ENCODE data around the gene UVSSA.

DNA sequence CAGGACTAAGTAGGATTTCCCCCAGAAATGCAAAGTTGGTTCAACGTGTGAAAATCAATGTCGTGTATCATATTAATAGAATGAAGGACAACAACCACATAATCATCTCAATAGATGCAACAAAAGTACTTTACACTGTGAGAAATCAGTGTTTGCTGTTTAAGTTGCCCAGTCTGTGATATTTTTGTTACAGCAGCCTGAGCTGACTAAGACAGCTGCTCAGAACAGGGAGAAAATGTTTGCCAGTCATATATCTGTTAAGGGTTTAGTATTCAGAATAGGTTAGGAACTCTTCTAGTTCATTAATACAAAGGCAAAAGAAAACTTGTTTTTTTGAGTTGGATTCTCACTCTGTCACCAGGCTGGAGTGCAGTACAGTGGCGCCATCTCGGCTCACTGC, 44.8 kb upstream of the UVSSA start:
- TF ChIP-seq POLR2A (IDR thresholded peaks at IDR 0.05), result no peak
- TF ChIP-seq, protein P1, sequence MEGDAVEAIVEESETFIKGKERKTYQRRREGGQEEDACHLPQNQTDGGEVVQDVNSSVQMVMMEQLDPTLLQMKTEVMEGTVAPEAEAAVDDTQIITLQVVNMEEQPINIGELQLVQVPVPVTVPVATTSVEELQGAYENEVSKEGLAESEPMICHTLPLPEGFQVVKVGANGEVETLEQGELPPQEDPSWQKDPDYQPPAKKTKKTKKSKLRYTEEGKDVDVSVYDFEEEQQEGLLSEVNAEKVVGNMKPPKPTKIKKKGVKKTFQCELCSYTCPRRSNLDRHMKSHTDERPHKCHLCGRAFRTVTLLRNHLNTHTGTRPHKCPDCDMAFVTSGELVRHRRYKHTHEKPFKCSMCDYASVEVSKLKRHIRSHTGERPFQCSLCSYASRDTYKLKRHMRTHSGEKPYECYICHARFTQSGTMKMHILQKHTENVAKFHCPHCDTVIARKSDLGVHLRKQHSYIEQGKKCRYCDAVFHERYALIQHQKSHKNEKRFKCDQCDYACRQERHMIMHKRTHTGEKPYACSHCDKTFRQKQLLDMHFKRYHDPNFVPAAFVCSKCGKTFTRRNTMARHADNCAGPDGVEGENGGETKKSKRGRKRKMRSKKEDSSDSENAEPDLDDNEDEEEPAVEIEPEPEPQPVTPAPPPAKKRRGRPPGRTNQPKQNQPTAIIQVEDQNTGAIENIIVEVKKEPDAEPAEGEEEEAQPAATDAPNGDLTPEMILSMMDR (IDR thresholded peaks at IDR 0.05), result no peak
- TF ChIP-seq POLR2AphosphoS5 (IDR thresholded peaks at IDR 0.05), result no peak

Data from sigmoid colon (tissue), 4 donors.